Measurements from ENCODE around the gene TRIM38.

DNA sequence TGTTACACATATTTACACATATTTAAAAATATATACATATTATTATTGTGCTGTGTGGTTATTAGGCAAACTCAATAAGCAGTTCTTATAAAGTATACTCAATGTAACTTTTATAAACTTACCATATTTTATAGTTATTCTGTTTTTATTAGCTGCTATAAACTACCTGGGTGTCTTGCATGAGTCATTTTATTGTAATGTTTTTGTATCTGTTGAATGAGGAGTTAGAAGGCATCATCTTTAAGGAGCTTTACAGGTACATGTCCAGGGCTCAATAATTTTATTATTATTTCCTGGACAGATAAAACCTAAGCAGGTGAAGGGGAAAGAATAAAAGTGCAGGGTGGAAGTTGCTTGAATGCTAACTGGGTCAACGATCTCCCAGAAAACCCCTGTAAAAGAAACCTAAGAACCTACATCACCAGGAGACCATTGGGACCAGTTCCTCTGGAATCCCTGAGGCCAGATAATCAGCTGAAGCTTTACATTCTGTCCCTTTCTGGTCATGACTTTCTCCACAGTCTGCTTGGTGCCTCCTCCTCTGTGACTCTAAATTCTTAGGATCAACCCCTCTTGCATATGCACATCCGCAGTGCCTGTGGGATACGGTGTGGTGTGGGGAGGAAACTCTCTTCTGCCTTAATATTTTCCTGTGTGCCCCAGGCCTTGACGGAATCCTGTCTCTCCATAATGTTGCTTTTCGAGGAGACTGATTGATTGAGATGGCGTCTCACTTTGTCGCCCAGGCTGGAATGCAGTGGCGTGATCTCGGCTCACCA, 38.0 kb downstream of the TRIM38 start:
- TF ChIP-seq, protein P1, sequence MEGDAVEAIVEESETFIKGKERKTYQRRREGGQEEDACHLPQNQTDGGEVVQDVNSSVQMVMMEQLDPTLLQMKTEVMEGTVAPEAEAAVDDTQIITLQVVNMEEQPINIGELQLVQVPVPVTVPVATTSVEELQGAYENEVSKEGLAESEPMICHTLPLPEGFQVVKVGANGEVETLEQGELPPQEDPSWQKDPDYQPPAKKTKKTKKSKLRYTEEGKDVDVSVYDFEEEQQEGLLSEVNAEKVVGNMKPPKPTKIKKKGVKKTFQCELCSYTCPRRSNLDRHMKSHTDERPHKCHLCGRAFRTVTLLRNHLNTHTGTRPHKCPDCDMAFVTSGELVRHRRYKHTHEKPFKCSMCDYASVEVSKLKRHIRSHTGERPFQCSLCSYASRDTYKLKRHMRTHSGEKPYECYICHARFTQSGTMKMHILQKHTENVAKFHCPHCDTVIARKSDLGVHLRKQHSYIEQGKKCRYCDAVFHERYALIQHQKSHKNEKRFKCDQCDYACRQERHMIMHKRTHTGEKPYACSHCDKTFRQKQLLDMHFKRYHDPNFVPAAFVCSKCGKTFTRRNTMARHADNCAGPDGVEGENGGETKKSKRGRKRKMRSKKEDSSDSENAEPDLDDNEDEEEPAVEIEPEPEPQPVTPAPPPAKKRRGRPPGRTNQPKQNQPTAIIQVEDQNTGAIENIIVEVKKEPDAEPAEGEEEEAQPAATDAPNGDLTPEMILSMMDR (conservative IDR thresholded peaks at IDR 0.05; ENCODE audit: low read length), result no peak
- no peak for TF ChIP-seq EZH2phosphoT487 (IDR thresholded peaks at IDR 0.05; ENCODE audit: borderline replicate concordance)

All from Loucy (cell line).